T-helper 17 cell (primary cell): ENCODE data around the gene COPS3. TPM values are rescaled to one million over a fixed set of nuclear protein-coding genes. Genes with fewer than 3 reads are reported as not detected.

Experiments
- ATAC-seq: fragments of 150-1000 bp; cut with Tn5 transposase; 2 replicates; pipeline ENCODE4 v1.10.0; 2021; ENCODE audit warnings: mild to moderate bottlenecking, moderate library complexity
- DNase-seq, 3 donors: peaks; one replicate each; pipeline versions ENCODE4 v3.0.0 to v3.0.0-alpha.2; 2020 to 2021
- H3K9me3 ChIP-seq: one replicate; pipeline ENCODE4 v1.7.0; 2013; ENCODE audit warnings: low read length, mild to moderate bottlenecking; ENCODE audit not compliant: control insufficient read depth, poor library complexity, severe bottlenecking
- H3K27ac Mint-ChIP-seq: one replicate; pipeline ENCODE4 v1.8.0; 2022; ENCODE audit warnings: mild to moderate bottlenecking, moderate library complexity, mixed read lengths
- H3K27me3 Mint-ChIP-seq: one replicate; pipeline ENCODE4 v1.8.0; 2022; ENCODE audit warnings: mixed read lengths
- H3K36me3 Mint-ChIP-seq: one replicate; pipeline ENCODE4 v1.8.0; 2022; ENCODE audit warnings: low read depth, mixed read lengths
- H3K4me1 Mint-ChIP-seq: one replicate; pipeline ENCODE4 v1.8.0; 2022; ENCODE audit warnings: mild to moderate bottlenecking, mixed read lengths
- H3K4me3 Mint-ChIP-seq: one replicate; pipeline ENCODE4 v1.8.0; 2022; ENCODE audit warnings: mild to moderate bottlenecking, moderate library complexity, mixed read lengths
- total RNA-seq, 4 donors: library from RNA in 2 of 4; stranded (reverse) in 2 of 4; gene quantifications; one replicate each; pipeline ENCODE4 v1.2.3 and lab custom pipeline; 2022 to 2026

The COPS3 gene
- total RNA-seq, 2 donors from 2014 or later = 87.8 to 89.1 TPM

- Mint-ChIP-seq H3K36me3 (no peaks in the 10 kb centered on the region), H3K27ac (peak overlapping the region; percentile 45), H3K4me1 (peaks cover 9% of the 10 kb centered on the region), H3K4me3 (no peak overlapping the region), H3K27me3 (no peaks in the 10 kb centered on the region)
- DNase-seq = no peak
- ATAC-seq = no peak
- H3K9me3 ChIP-seq = no peaks in the 10 kb centered on the region
These were observed 51.3 kb downstream of the COPS3 start for GRCh38 chr17:17229416-17230384.

GRCh38 chr17:17228521-17229279, 52.3 kb downstream of the COPS3 start:
- Mint-ChIP-seq H3K4me1 (peaks cover 9% of the 10 kb centered on the region), H3K4me3 (no peak overlapping the region), H3K27me3 (no peaks in the 10 kb centered on the region), H3K27ac (peak overlapping the region; percentile 45), H3K36me3 (no peaks in the 10 kb centered on the region)
- ATAC-seq = no peak
- no peaks in the 10 kb centered on the region for H3K9me3 ChIP-seq
- DNase-seq = no peak

- H3K27ac Mint-ChIP-seq = no peak overlapping the region
- no peaks in the 10 kb centered on the region for H3K36me3 Mint-ChIP-seq
- ATAC-seq = no peak
- H3K4me1 Mint-ChIP-seq = peaks cover 11% of the 10 kb centered on the region
- DNase-seq = no peak
- no peaks in the 10 kb centered on the region for H3K9me3 ChIP-seq
- no peak overlapping the region for H3K4me3 Mint-ChIP-seq
- H3K27me3 Mint-ChIP-seq = no peaks in the 10 kb centered on the region
These were observed 53.2 kb downstream of the COPS3 start for GRCh38 chr17:17227608-17228520.

GRCh38 chr17:17226451-17227265, 54.4 kb downstream of the COPS3 start:
- no peak for ATAC-seq
- H3K4me1 Mint-ChIP-seq = peaks cover 9% of the 10 kb centered on the region
- H3K9me3 ChIP-seq = no peaks in the 10 kb centered on the region
- no peak overlapping the region for H3K4me3 Mint-ChIP-seq
- H3K27me3 Mint-ChIP-seq = no peaks in the 10 kb centered on the region
- no peak for DNase-seq
- H3K36me3 Mint-ChIP-seq = no peaks in the 10 kb centered on the region
- H3K27ac Mint-ChIP-seq = no peak overlapping the region

GRCh38 chr17:17225901-17226300, 55.1 kb downstream of the COPS3 start:
- no peaks in the 10 kb centered on the region for H3K9me3 ChIP-seq
- no peak overlapping the region for H3K4me3 Mint-ChIP-seq
- ATAC-seq = no peak
- no peaks in the 10 kb centered on the region for H3K36me3 Mint-ChIP-seq
- no peak for DNase-seq
- no peak overlapping the region for H3K27ac Mint-ChIP-seq
- no peaks in the 10 kb centered on the region for H3K27me3 Mint-ChIP-seq
- H3K4me1 Mint-ChIP-seq = peaks cover 9% of the 10 kb centered on the region

- no peak for DNase-seq
- H3K36me3 Mint-ChIP-seq = no peaks in the 10 kb centered on the region
- no peaks in the 10 kb centered on the region for H3K27me3 Mint-ChIP-seq
- peaks cover 9% of the 10 kb centered on the region for H3K4me1 Mint-ChIP-seq
- H3K27ac Mint-ChIP-seq = no peak overlapping the region
- no peak overlapping the region for H3K4me3 Mint-ChIP-seq
- no peaks in the 10 kb centered on the region for H3K9me3 ChIP-seq
- ATAC-seq = no peak
These were observed 56.9 kb downstream of the COPS3 start for GRCh38 chr17:17224137-17224536.

- no peak overlapping the region for H3K4me3 Mint-ChIP-seq
- H3K4me1 Mint-ChIP-seq = peaks cover 7% of the 10 kb centered on the region
- ATAC-seq (no peak), DNase-seq (no peak)
- H3K36me3 Mint-ChIP-seq = no peaks in the 10 kb centered on the region
- H3K27me3 Mint-ChIP-seq = no peaks in the 10 kb centered on the region
- no peak overlapping the region for H3K27ac Mint-ChIP-seq
- no peaks in the 10 kb centered on the region for H3K9me3 ChIP-seq
These were observed 57.3 kb downstream of the COPS3 start for GRCh38 chr17:17223736-17224135.

GRCh38 chr17:17221329-17221728, 59.7 kb downstream of the COPS3 start:
- H3K27me3 Mint-ChIP-seq = no peaks in the 10 kb centered on the region

GRCh38 chr17:17220529-17220928, 60.5 kb downstream of the COPS3 start:
- no peak overlapping the region for H3K27ac Mint-ChIP-seq
- peaks cover 5% of the 10 kb centered on the region for H3K36me3 Mint-ChIP-seq
- no peaks in the 10 kb centered on the region for H3K9me3 ChIP-seq
- no peak overlapping the region for H3K4me3 Mint-ChIP-seq
- ATAC-seq (no peak), DNase-seq (no peak)
- H3K27me3 Mint-ChIP-seq = no peaks in the 10 kb centered on the region
- H3K4me1 Mint-ChIP-seq = peaks cover 8% of the 10 kb centered on the region

More at GRCh38 chr17:17221329-17221728, 59.7 kb downstream of the COPS3 start:
- Mint-ChIP-seq H3K4me3 (no peak overlapping the region), H3K36me3 (peaks cover 5% of the 10 kb centered on the region), H3K27ac (no peak overlapping the region), H3K4me1 (peaks cover 9% of the 10 kb centered on the region)
- H3K9me3 ChIP-seq = no peaks in the 10 kb centered on the region
- DNase-seq (no peak), ATAC-seq (no peak)

GRCh38 chr17:17217995-17218394, 63.1 kb downstream of the COPS3 start:
- ATAC-seq (no peak), DNase-seq (no peak)
- Mint-ChIP-seq H3K27me3 (no peaks in the 10 kb centered on the region), H3K4me1 (peaks cover 3% of the 10 kb centered on the region), H3K27ac (peak overlapping the region; percentile 51), H3K4me3 (no peak overlapping the region), H3K36me3 (peaks cover 5% of the 10 kb centered on the region)
- H3K9me3 ChIP-seq = no peaks in the 10 kb centered on the region

- H3K36me3 Mint-ChIP-seq = peaks cover 5% of the 10 kb centered on the region
- H3K27ac Mint-ChIP-seq = peak overlapping the region; percentile 51
- no peak for ATAC-seq
These were observed 64.3 kb downstream of the COPS3 start for GRCh38 chr17:17216776-17217175.

GRCh38 chr17:17216236-17216635, 64.8 kb downstream of the COPS3 start:
- H3K27me3 Mint-ChIP-seq = no peaks in the 10 kb centered on the region
- H3K9me3 ChIP-seq = no peaks in the 10 kb centered on the region
- H3K27ac Mint-ChIP-seq = no peak overlapping the region
- H3K4me1 Mint-ChIP-seq = peaks cover 3% of the 10 kb centered on the region
- DNase-seq (no peak), ATAC-seq (no peak)
- H3K36me3 Mint-ChIP-seq = peaks cover 5% of the 10 kb centered on the region
- H3K4me3 Mint-ChIP-seq = no peak overlapping the region

More at GRCh38 chr17:17216776-17217175, 64.3 kb downstream of the COPS3 start:
- peaks cover 3% of the 10 kb centered on the region for H3K4me1 Mint-ChIP-seq
- H3K9me3 ChIP-seq = no peaks in the 10 kb centered on the region
- DNase-seq = no peak
- H3K27me3 Mint-ChIP-seq = no peaks in the 10 kb centered on the region
- H3K4me3 Mint-ChIP-seq = no peak overlapping the region
